ENCODE measurements around the gene ARHGAP42. TPM values are rescaled to one million over a fixed set of nuclear protein-coding genes. Genes with fewer than 3 reads are reported as not detected.

Gene ARHGAP42
- total and polyA plus RNA-seq, 2 experiments from 2014 or later, result 0.74 to 2.7 TPM

GRCh38 chr11:100726680-100727079 lies 39.6 kb downstream of the ARHGAP42 start:
- no peak for DNase-seq
- 87 to 100% methylated on average over 1 of the region's 1 CpG for WGBS, 2 experiments (ENCODE audit: low coverage in 1 of 2, low lambda C conversion rate in 2 of 2, missing lambda C conversion rate in 2 of 2)
- no peak overlapping the region for H3K4me2 ChIP-seq (ENCODE audit: unreplicated experiment)

DNA sequence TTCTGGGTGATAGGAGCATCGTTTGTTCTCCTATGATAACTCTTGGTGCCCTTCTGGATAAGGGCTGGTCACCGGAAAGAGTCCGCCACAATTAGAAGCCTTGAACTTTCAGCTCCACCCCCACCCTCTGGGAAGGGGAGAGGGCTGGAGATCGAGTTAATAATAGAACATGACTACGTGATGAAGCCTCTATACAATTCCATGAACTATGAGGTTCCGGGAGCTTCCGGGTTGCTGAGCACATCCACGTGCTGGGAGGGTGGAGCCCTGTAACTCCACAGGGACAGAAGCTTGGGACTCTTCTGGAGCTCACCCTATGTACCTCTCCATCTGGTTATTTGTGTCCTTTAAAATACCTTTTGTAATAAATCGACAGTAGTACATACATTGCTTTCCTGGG lies 40.3 kb downstream of the ARHGAP42 start:
- Histone ChIP-seq H3K79me2 (ENCODE audit: insufficient read depth) (no peaks in the 10 kb centered on the region), H3K27me3 (replicated peaks; ENCODE audit: insufficient read depth) (no peaks in the 10 kb centered on the region), H3K4me2 (ENCODE audit: unreplicated experiment) (no peak overlapping the region), H3K36me3 (ENCODE audit: low read depth) (no peaks in the 10 kb centered on the region), H3F3A (ENCODE audit: insufficient read depth) (peaks cover 9% of the 10 kb centered on the region; the same call in 1 of the 2 replicates), H3K4me3 (no peak overlapping the region), H2AFZ (no peak overlapping the region), H4K20me1 (ENCODE audit: insufficient read depth) (no peaks in the 10 kb centered on the region), H3K4me1 (ENCODE audit: insufficient read depth) (peaks cover 11% of the 10 kb centered on the region; the same call in 1 of the 2 replicates), H3K9me2 (ENCODE audit: insufficient read depth) (no peaks in the 10 kb centered on the region), H3K27ac (no peak overlapping the region), H3K9ac (no peak overlapping the region), H3K9me3 (ENCODE audit: low read depth) (no peaks in the 10 kb centered on the region)
- TF ChIP-seq EZH2phosphoT487 (IDR thresholded peaks at IDR 0.05; ENCODE audit: insufficient read depth, low read depth), result no peak
- TF ChIP-seq EZH2 (IDR thresholded peaks at IDR 0.05; ENCODE audit: insufficient read depth, poor library complexity, severe bottlenecking), result no peak
- in situ Hi-C loops (cut with MboI), result no loop called here
- 85 to 87% methylated on average over 9 of the region's 9 CpGs for WGBS, 2 experiments (ENCODE audit: low coverage in 1 of 2, low lambda C conversion rate in 2 of 2, missing lambda C conversion rate in 2 of 2)
- DNase-seq, result no peak

More at GRCh38 chr11:100726680-100727079, 39.6 kb downstream of the ARHGAP42 start:
- no peak overlapping the region for H2AFZ ChIP-seq
- no peaks in the 10 kb centered on the region for H3K27me3 ChIP-seq (replicated peaks; ENCODE audit: insufficient read depth)
- in situ Hi-C loops (cut with MboI), result no loop called here
- no peaks in the 10 kb centered on the region for H3K79me2 ChIP-seq (ENCODE audit: insufficient read depth)
- H3K36me3 ChIP-seq (ENCODE audit: low read depth), result no peaks in the 10 kb centered on the region
- H3K4me3 ChIP-seq, result no peak overlapping the region
- H3F3A ChIP-seq (ENCODE audit: insufficient read depth), result peaks cover 9% of the 10 kb centered on the region; the same call in 1 of the 2 replicates
- TF ChIP-seq EZH2 (IDR thresholded peaks at IDR 0.05; ENCODE audit: insufficient read depth, poor library complexity, severe bottlenecking) (no peak), EZH2phosphoT487 (IDR thresholded peaks at IDR 0.05; ENCODE audit: insufficient read depth, low read depth) (no peak)
- no peaks in the 10 kb centered on the region for H4K20me1 ChIP-seq (ENCODE audit: insufficient read depth)
- H3K4me1 ChIP-seq (ENCODE audit: insufficient read depth), result peaks cover 11% of the 10 kb centered on the region; the same call in 1 of the 2 replicates
- no peak overlapping the region for H3K9ac ChIP-seq
- H3K9me3 ChIP-seq (ENCODE audit: low read depth), result no peaks in the 10 kb centered on the region
- no peaks in the 10 kb centered on the region for H3K9me2 ChIP-seq (ENCODE audit: insufficient read depth)
- H3K27ac ChIP-seq, result no peak overlapping the region

GRCh38 chr11:100730266-100730665 lies 43.2 kb downstream of the ARHGAP42 start:
- Histone ChIP-seq H3K27me3 (replicated peaks; ENCODE audit: insufficient read depth) (no peaks in the 10 kb centered on the region), H3K4me1 (ENCODE audit: insufficient read depth) (peaks cover 11% of the 10 kb centered on the region; the same call in 1 of the 2 replicates), H2AFZ (no peak overlapping the region), H3K9me2 (ENCODE audit: insufficient read depth) (no peaks in the 10 kb centered on the region), H3K4me2 (ENCODE audit: unreplicated experiment) (peak overlapping the region; percentile 7), H3K4me3 (no peak overlapping the region), H3K27ac (no peak overlapping the region), H4K20me1 (ENCODE audit: insufficient read depth) (no peaks in the 10 kb centered on the region), H3F3A (ENCODE audit: insufficient read depth) (peaks cover 9% of the 10 kb centered on the region; the same call in 1 of the 2 replicates), H3K79me2 (ENCODE audit: insufficient read depth) (no peaks in the 10 kb centered on the region), H3K36me3 (ENCODE audit: low read depth) (no peaks in the 10 kb centered on the region), H3K9ac (no peak overlapping the region), H3K9me3 (ENCODE audit: low read depth) (no peaks in the 10 kb centered on the region)
- TF ChIP-seq EZH2phosphoT487 (IDR thresholded peaks at IDR 0.05; ENCODE audit: insufficient read depth, low read depth) (no peak), EZH2 (IDR thresholded peaks at IDR 0.05; ENCODE audit: insufficient read depth, poor library complexity, severe bottlenecking) (no peak)
- in situ Hi-C loops (cut with MboI), result no loop called here
- DNase-seq, result peak; percentile 57
- 26 to 27% methylated on average over 3 of the region's 3 CpGs for WGBS, 2 experiments (ENCODE audit: low coverage in 1 of 2, low lambda C conversion rate in 2 of 2, missing lambda C conversion rate in 2 of 2)

DNA sequence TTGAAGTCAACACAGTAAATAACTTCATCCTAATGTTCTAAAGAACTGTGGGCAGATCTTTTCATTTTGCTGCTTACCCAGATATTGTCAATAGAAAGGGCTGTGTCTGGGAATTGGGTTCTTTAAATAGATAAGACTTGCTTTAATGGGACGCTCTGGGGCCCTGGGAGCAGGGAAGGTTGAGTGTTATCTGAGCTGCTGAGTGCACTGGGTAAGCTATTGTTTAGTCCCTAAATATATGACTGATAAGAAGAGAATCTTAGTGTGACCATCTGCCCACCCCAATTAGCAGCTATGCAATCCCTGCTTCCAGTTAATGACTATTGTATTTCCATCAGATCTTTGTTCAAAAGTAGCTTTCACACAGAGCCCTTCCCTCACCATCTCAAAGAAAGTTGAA lies 44.4 kb downstream of the ARHGAP42 start:
- no peaks in the 10 kb centered on the region for H3K79me2 ChIP-seq (ENCODE audit: insufficient read depth)
- in situ Hi-C loops (cut with MboI), result no loop called here
- peaks cover 9% of the 10 kb centered on the region; the same call in 1 of the 2 replicates for H3F3A ChIP-seq (ENCODE audit: insufficient read depth)
- H3K4me1 ChIP-seq (ENCODE audit: insufficient read depth), result peaks cover 11% of the 10 kb centered on the region; the same call in 1 of the 2 replicates
- no peak overlapping the region for H3K4me3 ChIP-seq
- H3K27me3 ChIP-seq (replicated peaks; ENCODE audit: insufficient read depth), result no peaks in the 10 kb centered on the region
- H3K9ac ChIP-seq, result no peak overlapping the region
- H4K20me1 ChIP-seq (ENCODE audit: insufficient read depth), result no peaks in the 10 kb centered on the region
- no peaks in the 10 kb centered on the region for H3K36me3 ChIP-seq (ENCODE audit: low read depth)
- H2AFZ ChIP-seq, result no peak overlapping the region
- H3K9me2 ChIP-seq (ENCODE audit: insufficient read depth), result no peaks in the 10 kb centered on the region
- WGBS, 2 experiments (ENCODE audit: low coverage in 1 of 2, low lambda C conversion rate in 2 of 2, missing lambda C conversion rate in 2 of 2), result 96 to 100% methylated on average over 1 of the region's 1 CpG
- TF ChIP-seq EZH2phosphoT487 (IDR thresholded peaks at IDR 0.05; ENCODE audit: insufficient read depth, low read depth), result no peak
- no peak for TF ChIP-seq EZH2 (IDR thresholded peaks at IDR 0.05; ENCODE audit: insufficient read depth, poor library complexity, severe bottlenecking)
- H3K4me2 ChIP-seq (ENCODE audit: unreplicated experiment), result no peak overlapping the region
- no peak overlapping the region for H3K27ac ChIP-seq
- no peaks in the 10 kb centered on the region for H3K9me3 ChIP-seq (ENCODE audit: low read depth)
- DNase-seq, result no peak

DNA sequence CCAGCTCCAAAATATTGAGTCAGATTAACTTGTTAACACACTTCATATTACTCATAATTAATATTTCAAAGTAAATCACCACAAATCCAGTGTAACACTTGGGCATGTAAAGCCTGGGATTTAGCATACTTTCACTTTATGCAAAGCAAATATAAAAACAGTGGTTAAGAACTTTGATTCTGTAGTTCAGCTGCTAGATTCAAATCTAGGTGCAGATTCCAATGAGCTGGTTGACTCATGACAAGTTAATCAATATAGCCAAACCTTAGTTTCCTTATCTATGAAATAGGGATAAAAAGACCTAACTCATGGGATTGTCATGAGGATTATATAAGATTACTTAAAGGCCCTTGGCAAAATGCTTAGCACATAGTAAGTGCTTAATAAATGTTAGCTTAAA lies 45.9 kb downstream of the ARHGAP42 start:
- H3K9me3 ChIP-seq (ENCODE audit: low read depth), result no peaks in the 10 kb centered on the region
- H3K79me2 ChIP-seq (ENCODE audit: insufficient read depth), result no peaks in the 10 kb centered on the region
- DNase-seq, result no peak
- peaks cover 11% of the 10 kb centered on the region; the same call in 1 of the 2 replicates for H3K4me1 ChIP-seq (ENCODE audit: insufficient read depth)
- H3K27ac ChIP-seq, result no peak overlapping the region
- H3F3A ChIP-seq (ENCODE audit: insufficient read depth), result peaks cover 9% of the 10 kb centered on the region; the same call in 1 of the 2 replicates
- no peak overlapping the region for H2AFZ ChIP-seq
- H3K9ac ChIP-seq, result no peak overlapping the region
- TF ChIP-seq EZH2 (IDR thresholded peaks at IDR 0.05; ENCODE audit: insufficient read depth, poor library complexity, severe bottlenecking) (no peak), EZH2phosphoT487 (IDR thresholded peaks at IDR 0.05; ENCODE audit: insufficient read depth, low read depth) (no peak)
- H3K36me3 ChIP-seq (ENCODE audit: low read depth), result no peaks in the 10 kb centered on the region
- H3K4me3 ChIP-seq, result no peak overlapping the region
- no peak overlapping the region for H3K4me2 ChIP-seq (ENCODE audit: unreplicated experiment)
- no peaks in the 10 kb centered on the region for H3K27me3 ChIP-seq (replicated peaks; ENCODE audit: insufficient read depth)
- in situ Hi-C loops (cut with MboI), result no loop called here
- H4K20me1 ChIP-seq (ENCODE audit: insufficient read depth), result no peaks in the 10 kb centered on the region
- H3K9me2 ChIP-seq (ENCODE audit: insufficient read depth), result no peaks in the 10 kb centered on the region
